ENCODE measurements around the gene CACNA2D2. TPM values are rescaled to one million over a fixed set of nuclear protein-coding genes. Genes with fewer than 3 reads are reported as not detected.

Gene CACNA2D2
- total and polyA plus RNA-seq, 2 experiments from 2014 or later: 0.87 to 1.5 TPM

DNA sequence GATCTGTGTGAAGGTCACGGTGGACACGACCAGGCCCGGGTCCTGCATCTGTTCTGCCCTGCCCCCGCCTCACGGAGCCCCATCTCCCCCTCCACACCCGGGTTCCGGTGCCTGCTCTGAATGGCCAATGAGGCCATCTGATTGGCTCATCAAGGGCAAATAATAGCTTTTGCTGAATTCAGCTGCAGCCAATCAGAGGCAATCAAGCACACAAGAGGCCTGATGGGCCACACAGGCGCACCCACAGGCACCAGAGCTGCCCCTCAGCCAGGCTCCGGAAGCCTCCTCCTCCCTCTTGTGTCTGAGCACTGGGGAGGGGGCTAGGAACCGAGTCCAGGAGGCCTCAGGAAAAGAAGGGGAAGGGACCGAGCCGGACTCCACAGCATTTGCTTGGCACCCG is 49.5 kb downstream of the CACNA2D2 start:
- Histone ChIP-seq H3K9me3 (ENCODE audit: low read depth) (no peaks in the 10 kb centered on the region), H3K4me3 (no peak overlapping the region), H3K4me1 (ENCODE audit: insufficient read depth) (peaks cover 8% of the 10 kb centered on the region), H2AFZ (no peak overlapping the region), H3K79me2 (no peaks in the 10 kb centered on the region), H3K4me2 (no peak overlapping the region), H3K27me3 (no peaks in the 10 kb centered on the region), H3K27ac (no peak overlapping the region), H3K36me3 (replicated peaks; ENCODE audit: insufficient read depth, low read depth) (no peaks in the 10 kb centered on the region), H4K20me1 (ENCODE audit: insufficient read depth, poor library complexity, severe bottlenecking) (no peaks in the 10 kb centered on the region), H3K9me2 (replicated peaks; ENCODE audit: insufficient read depth) (no peaks in the 10 kb centered on the region)
- DNase-seq (ENCODE audit: low spot score): no peak
- WGBS (ENCODE audit: low lambda C conversion rate, missing lambda C conversion rate): 87% methylated on average over 13 of the region's 13 CpGs
- no peak for TF ChIP-seq EZH2 (IDR thresholded peaks at IDR 0.05; ENCODE audit: borderline replicate concordance)

DNA sequence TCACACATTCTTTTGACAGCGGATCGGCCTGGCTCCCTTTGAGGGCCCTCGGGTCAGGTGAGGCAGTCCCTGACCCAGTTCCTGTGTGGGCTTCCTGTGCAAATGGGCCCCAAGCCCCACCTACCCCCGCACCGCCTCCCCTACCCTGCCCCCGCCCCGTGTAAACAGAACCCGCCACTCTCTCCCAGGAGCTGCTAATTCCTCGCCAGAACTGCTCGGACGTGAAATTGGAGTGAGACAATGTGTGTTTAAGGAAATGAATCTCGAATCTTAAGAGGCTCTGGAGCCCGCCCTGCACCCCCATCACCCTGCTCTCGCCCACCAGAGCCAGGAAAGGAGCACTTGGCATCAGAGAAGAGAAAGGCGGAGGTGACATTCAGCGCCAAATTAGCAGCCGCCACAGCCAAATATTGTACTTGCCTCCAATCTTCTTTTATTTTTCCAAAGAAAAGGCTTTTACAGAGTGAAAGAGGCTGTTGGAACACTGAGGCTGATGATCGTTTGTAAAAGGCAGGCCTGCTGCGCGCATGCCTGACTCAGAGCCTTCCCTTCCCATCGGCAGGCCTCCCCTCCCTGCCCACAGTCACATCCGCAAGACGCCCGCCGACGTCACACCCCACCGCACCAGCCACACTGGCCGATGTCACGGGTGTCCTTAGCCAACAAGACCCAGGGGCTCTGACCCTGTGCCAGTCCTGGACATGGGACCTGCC is 53.1 kb downstream of the CACNA2D2 start:
- DNase-seq (ENCODE audit: low spot score): peak; percentile 45
- Histone ChIP-seq H3K27me3 (no peaks in the 10 kb centered on the region), H4K20me1 (ENCODE audit: insufficient read depth, poor library complexity, severe bottlenecking) (no peaks in the 10 kb centered on the region), H3K9me3 (ENCODE audit: low read depth) (no peaks in the 10 kb centered on the region), H3K9me2 (replicated peaks; ENCODE audit: insufficient read depth) (no peaks in the 10 kb centered on the region), H3K4me3 (no peak overlapping the region), H3K27ac (peak overlapping the region; percentile 80), H3K79me2 (no peaks in the 10 kb centered on the region), H3K36me3 (replicated peaks; ENCODE audit: insufficient read depth, low read depth) (no peaks in the 10 kb centered on the region), H2AFZ (no peak overlapping the region), H3K4me1 (ENCODE audit: insufficient read depth) (peaks cover 8% of the 10 kb centered on the region), H3K4me2 (peak overlapping the region; percentile 65)
- TF ChIP-seq, protein P1, sequence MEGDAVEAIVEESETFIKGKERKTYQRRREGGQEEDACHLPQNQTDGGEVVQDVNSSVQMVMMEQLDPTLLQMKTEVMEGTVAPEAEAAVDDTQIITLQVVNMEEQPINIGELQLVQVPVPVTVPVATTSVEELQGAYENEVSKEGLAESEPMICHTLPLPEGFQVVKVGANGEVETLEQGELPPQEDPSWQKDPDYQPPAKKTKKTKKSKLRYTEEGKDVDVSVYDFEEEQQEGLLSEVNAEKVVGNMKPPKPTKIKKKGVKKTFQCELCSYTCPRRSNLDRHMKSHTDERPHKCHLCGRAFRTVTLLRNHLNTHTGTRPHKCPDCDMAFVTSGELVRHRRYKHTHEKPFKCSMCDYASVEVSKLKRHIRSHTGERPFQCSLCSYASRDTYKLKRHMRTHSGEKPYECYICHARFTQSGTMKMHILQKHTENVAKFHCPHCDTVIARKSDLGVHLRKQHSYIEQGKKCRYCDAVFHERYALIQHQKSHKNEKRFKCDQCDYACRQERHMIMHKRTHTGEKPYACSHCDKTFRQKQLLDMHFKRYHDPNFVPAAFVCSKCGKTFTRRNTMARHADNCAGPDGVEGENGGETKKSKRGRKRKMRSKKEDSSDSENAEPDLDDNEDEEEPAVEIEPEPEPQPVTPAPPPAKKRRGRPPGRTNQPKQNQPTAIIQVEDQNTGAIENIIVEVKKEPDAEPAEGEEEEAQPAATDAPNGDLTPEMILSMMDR (IDR thresholded peaks at IDR 0.05; ENCODE audit: poor library complexity): no peak
- TF ChIP-seq EZH2phosphoT487 (IDR thresholded peaks at IDR 0.05; ENCODE audit: low read depth, severe bottlenecking, unreplicated experiment) (no peak), EZH2 (IDR thresholded peaks at IDR 0.05; ENCODE audit: borderline replicate concordance) (no peak)
- WGBS (ENCODE audit: low lambda C conversion rate, missing lambda C conversion rate): 46% methylated on average over 29 of the region's 29 CpGs

DNA sequence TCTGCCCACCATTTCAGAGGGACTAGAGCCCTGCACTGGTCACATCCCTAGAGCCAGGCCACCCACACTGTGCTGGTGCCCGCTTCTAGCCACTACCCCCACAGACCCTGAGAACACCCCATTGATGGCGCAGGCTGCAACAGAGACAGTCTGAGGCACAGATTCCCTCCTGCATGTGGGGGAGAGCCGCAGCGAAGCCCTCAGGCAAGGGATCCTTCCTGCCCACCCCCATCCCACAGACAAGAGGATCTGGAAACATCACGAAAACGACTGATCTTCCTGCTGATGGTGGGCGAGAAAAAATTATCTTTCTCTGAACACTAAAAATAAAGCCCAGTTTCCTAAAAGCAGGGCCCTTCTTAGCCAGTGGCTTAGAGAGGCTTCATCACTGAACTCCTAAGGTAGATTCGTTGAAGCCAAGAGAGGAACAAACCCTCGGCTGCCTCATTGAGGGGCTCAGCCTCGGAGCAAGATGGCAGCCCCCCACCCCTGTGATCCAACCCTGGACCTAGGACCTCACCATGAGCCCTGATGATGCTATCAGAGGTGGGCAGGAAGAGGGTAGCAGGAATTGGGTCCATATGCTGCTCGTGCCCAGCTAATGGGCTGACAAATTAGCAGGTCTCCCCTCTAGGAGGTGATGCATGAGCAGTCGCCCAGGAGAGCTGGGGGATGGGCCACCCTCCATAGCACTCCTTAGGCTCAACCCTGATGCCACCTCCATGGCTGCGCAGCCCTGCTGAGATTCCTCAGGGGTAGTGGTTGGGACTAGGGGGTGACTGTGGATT is 54.5 kb downstream of the CACNA2D2 start:
- no peaks in the 10 kb centered on the region for H3K9me3 ChIP-seq (ENCODE audit: low read depth)
- no peak overlapping the region for H3K27ac ChIP-seq
- no peaks in the 10 kb centered on the region for H3K9me2 ChIP-seq (replicated peaks; ENCODE audit: insufficient read depth)
- TF ChIP-seq, protein P1 (IDR thresholded peaks at IDR 0.05; ENCODE audit: poor library complexity): no peak
- TF ChIP-seq EZH2phosphoT487 (IDR thresholded peaks at IDR 0.05; ENCODE audit: low read depth, severe bottlenecking, unreplicated experiment) (no peak), EZH2 (IDR thresholded peaks at IDR 0.05; ENCODE audit: borderline replicate concordance) (no peak)
- no peak overlapping the region for H3K4me2 ChIP-seq
- 88% methylated on average over 13 of the region's 13 CpGs for WGBS (ENCODE audit: low lambda C conversion rate, missing lambda C conversion rate)
- H3K27me3 ChIP-seq: no peaks in the 10 kb centered on the region
- no peaks in the 10 kb centered on the region for H4K20me1 ChIP-seq (ENCODE audit: insufficient read depth, poor library complexity, severe bottlenecking)
- H2AFZ ChIP-seq: no peak overlapping the region
- peaks cover 8% of the 10 kb centered on the region for H3K4me1 ChIP-seq (ENCODE audit: insufficient read depth)
- no peaks in the 10 kb centered on the region for H3K36me3 ChIP-seq (replicated peaks; ENCODE audit: insufficient read depth, low read depth)
- no peak for DNase-seq (ENCODE audit: low spot score)
- H3K79me2 ChIP-seq: no peaks in the 10 kb centered on the region
- H3K4me3 ChIP-seq: no peak overlapping the region

DNA sequence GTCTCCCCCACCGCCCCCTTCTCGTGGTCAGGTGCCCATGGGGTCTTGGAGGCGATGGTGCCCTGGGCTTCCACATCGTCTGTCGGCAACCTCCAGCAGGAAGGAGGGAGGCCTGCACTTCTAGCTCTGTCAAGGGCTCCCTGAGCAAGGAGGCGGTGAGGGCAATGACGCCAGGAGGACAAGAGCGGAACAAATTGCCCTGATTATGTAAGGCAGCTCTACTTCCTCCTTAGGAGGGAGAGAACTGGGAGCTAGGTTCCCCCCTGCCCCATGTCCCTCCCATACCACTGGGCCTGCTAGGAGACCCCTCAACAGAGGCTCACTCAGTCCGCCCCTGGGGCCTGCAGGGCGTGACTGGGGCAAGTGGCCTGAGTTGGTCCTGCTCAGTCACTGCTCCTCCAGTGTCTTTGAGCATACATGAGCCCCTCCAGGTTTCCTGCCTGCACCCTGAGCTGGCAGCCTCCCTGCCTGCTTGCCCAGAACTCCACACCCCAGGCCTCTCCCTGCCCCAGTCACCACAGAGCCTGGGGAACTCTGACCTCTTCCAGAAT is 56.1 kb downstream of the CACNA2D2 start:
- WGBS (ENCODE audit: low lambda C conversion rate, missing lambda C conversion rate): 90% methylated on average over 9 of the region's 10 CpGs
- Histone ChIP-seq H4K20me1 (ENCODE audit: insufficient read depth, poor library complexity, severe bottlenecking) (no peaks in the 10 kb centered on the region), H2AFZ (no peak overlapping the region), H3K27me3 (no peaks in the 10 kb centered on the region), H3K36me3 (replicated peaks; ENCODE audit: insufficient read depth, low read depth) (no peaks in the 10 kb centered on the region), H3K9me2 (replicated peaks; ENCODE audit: insufficient read depth) (no peaks in the 10 kb centered on the region), H3K79me2 (no peaks in the 10 kb centered on the region), H3K27ac (no peak overlapping the region), H3K9me3 (ENCODE audit: low read depth) (no peaks in the 10 kb centered on the region), H3K4me2 (no peak overlapping the region), H3K4me1 (ENCODE audit: insufficient read depth) (peaks cover 8% of the 10 kb centered on the region), H3K4me3 (no peak overlapping the region)
- TF ChIP-seq, protein P1 (IDR thresholded peaks at IDR 0.05; ENCODE audit: poor library complexity): no peak
- TF ChIP-seq EZH2phosphoT487 (IDR thresholded peaks at IDR 0.05; ENCODE audit: low read depth, severe bottlenecking, unreplicated experiment) (no peak), EZH2 (IDR thresholded peaks at IDR 0.05; ENCODE audit: borderline replicate concordance) (no peak)
- DNase-seq (ENCODE audit: low spot score): no peak
